Astrocyte (in vitro differentiated cells and primary cell): ENCODE data around the gene SERPINB1.

Experiments used
- CTCF ChIP-seq: IDR thresholded peaks from 2 replicates; pipeline ENCODE4 v1.5.1; 2011; ENCODE audit warnings: low read depth, mild to moderate bottlenecking, inconsistent platforms, low read length, moderate library complexity; ENCODE audit not compliant: insufficient read depth
- EZH2 ChIP-seq: IDR thresholded peaks from 2 replicates; pipeline ENCODE4 v1.6.1; 2012; ENCODE audit warnings: mild to moderate bottlenecking, low read length, inconsistent platforms; ENCODE audit not compliant: insufficient read depth

GRCh38 chr6:2791450-2791974 is 50.2 kb downstream of the SERPINB1 start:
- TF ChIP-seq CTCF: no peak
- TF ChIP-seq EZH2: no peak
